HG02588 (cell line): Measurements from ENCODE around the gene CHMP1A.
"Not testable (repeated sequence)": the region's sequence is repeated elsewhere in the genome, so short reads cannot be mapped to it uniquely, and the experiment has no call there.

Experiments used
- ATAC-seq: cut with Tn5 transposase; IDR thresholded peaks from one replicate; pipeline ENCODE4 v1.9.1; 2021; ENCODE audit warnings: mild to moderate bottlenecking, moderate library complexity; ENCODE audit not compliant: unreplicated experiment

CHMP1A gene

GRCh38 chr16:89657442-89658220 is at the start of gene CHMP1A, which contains the start of gene SPATA33:
CHMP1A (minus strand) TSS chr16:89657708; CDS start chr16:89657588, 120 bp downstream.
SPATA33 (plus strand) TSS chr16:89657836; CDS start chr16:89657912, 76 bp downstream.
- ATAC-seq: peak; percentile 86

GRCh38 chr16:89706518-89707260 is 49.2 kb upstream of the CHMP1A start:
- ATAC-seq: no peak

GRCh38 chr16:89705006-89705405 is 47.5 kb upstream of the CHMP1A start:
- ATAC-seq: no peak

GRCh38 chr16:89704281-89704680 is 46.8 kb upstream of the CHMP1A start:
- ATAC-seq: no peak

GRCh38 chr16:89701425-89702406 is 44.2 kb upstream of the CHMP1A start, which contains the start of gene SPATA2L:
SPATA2L (minus strand) TSS chr16:89701705; CDS start chr16:89701232, 473 bp downstream.
- peak; percentile 61 for ATAC-seq

GRCh38 chr16:89700649-89701424 is 43.3 kb upstream of the CHMP1A start:
- no peak for ATAC-seq

GRCh38 chr16:89700100-89700648 is 42.7 kb upstream of the CHMP1A start:
- ATAC-seq: peak; percentile 43

- not testable (repeated sequence) for ATAC-seq
These were observed 42.2 kb upstream of the CHMP1A start for GRCh38 chr16:89699629-89700099.

- ATAC-seq: not testable (repeated sequence)
These were observed 41.2 kb upstream of the CHMP1A start for GRCh38 chr16:89698717-89699116.

- no peak for ATAC-seq
These were observed 40.3 kb upstream of the CHMP1A start for GRCh38 chr16:89697616-89698331.

GRCh38 chr16:89697161-89697615 is 39.7 kb upstream of the CHMP1A start:
- no peak for ATAC-seq

GRCh38 chr16:89696670-89697128 is 39.2 kb upstream of the CHMP1A start:
- no peak for ATAC-seq

GRCh38 chr16:89695875-89696669 is 38.6 kb upstream of the CHMP1A start:
- no peak for ATAC-seq

GRCh38 chr16:89695086-89695874 is 37.8 kb upstream of the CHMP1A start:
- no peak for ATAC-seq

- ATAC-seq: not testable (repeated sequence)
These were observed 37.2 kb upstream of the CHMP1A start for GRCh38 chr16:89694784-89695085.

- no peak for ATAC-seq
These were observed 36.6 kb upstream of the CHMP1A start for GRCh38 chr16:89693931-89694783.
